Measurements from ENCODE around the gene RCSD1.
A peak's percentile ranks its signal among the peaks of the same experiment; 100 is the strongest.
"Not testable (repeated sequence)": the region's sequence is repeated elsewhere in the genome, so short reads cannot be mapped to it uniquely, and the experiment has no call there.

Gene RCSD1

DNA sequence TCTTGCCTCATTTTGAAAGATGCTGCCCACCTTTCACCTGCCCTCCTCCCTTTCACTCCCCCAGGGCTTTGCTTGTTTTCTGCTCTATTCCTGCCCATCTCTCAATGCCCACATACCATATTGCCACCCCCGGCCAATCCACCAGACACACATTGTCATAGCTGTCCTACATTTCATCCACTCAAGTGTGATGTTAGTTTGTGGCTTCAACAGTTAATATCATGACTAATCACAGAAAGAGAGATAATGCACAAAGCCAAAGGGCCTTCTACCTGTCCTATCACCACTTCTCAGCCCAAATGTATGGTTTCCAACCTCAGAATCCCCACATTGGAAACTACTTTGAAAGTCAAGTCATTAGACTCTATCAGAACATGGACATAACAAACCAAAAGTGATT lies 18.0 kb upstream of the RCSD1 start:
- TF ChIP-seq, protein P1, sequence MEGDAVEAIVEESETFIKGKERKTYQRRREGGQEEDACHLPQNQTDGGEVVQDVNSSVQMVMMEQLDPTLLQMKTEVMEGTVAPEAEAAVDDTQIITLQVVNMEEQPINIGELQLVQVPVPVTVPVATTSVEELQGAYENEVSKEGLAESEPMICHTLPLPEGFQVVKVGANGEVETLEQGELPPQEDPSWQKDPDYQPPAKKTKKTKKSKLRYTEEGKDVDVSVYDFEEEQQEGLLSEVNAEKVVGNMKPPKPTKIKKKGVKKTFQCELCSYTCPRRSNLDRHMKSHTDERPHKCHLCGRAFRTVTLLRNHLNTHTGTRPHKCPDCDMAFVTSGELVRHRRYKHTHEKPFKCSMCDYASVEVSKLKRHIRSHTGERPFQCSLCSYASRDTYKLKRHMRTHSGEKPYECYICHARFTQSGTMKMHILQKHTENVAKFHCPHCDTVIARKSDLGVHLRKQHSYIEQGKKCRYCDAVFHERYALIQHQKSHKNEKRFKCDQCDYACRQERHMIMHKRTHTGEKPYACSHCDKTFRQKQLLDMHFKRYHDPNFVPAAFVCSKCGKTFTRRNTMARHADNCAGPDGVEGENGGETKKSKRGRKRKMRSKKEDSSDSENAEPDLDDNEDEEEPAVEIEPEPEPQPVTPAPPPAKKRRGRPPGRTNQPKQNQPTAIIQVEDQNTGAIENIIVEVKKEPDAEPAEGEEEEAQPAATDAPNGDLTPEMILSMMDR (IDR thresholded peaks at IDR 0.05; ENCODE audit: poor library complexity, severe bottlenecking): no peak
- H3K4me3 ChIP-seq (ENCODE audit: severe bottlenecking): no peak overlapping the region
- no peak for ATAC-seq (ENCODE audit: low read depth)
- no peak overlapping the region for H3K27ac ChIP-seq (ENCODE audit: poor library complexity, severe bottlenecking)
- peaks cover 10% of the 10 kb centered on the region for H3K9me3 ChIP-seq (ENCODE audit: severe bottlenecking)
- no peak for DNase-seq (ENCODE audit: low spot score)
- H3K4me1 ChIP-seq (ENCODE audit: insufficient read depth, poor library complexity, severe bottlenecking): peaks cover 6% of the 10 kb centered on the region
- H3K36me3 ChIP-seq (ENCODE audit: low read depth): no peaks in the 10 kb centered on the region
- no peaks in the 10 kb centered on the region for H3K27me3 ChIP-seq (ENCODE audit: insufficient read depth, poor library complexity, severe bottlenecking)

DNA sequence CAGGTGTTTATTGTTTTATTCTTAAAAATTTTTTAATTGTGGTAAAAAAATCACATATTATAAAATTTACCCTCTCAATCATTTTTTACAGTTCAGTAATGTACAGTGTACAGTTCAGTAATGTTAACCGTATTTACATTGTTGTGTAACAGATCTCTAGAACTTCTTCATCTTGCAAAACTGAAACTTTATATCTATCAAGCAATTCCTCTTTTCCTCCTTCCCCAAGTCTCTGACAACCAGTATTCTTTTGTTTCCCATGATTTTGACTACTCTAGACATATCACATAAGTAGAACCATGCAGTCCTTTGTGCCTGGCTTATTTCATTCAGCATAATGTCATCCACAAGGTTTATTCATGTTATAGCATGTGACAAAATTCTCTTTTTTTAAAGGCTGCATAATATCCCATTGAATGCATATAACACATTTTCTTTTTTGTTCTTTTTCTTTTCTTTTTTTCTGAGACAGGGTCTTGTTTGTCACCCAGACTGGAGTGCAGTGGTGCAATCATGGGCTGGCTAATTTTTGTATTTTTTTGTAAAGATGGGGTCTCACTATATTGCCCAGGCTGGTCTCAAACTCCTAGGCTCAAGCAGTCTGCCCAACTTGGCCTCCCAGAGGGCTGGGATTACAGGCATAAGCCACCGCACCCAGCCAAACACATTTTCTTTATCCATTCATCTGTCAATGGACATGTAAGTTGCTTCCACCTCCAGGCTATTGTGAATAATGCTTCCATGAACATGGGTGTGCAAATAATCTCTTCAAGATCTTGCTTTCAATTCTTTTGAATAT lies 17.2 kb upstream of the RCSD1 start:
- H3K9me3 ChIP-seq (ENCODE audit: severe bottlenecking): peaks cover 8% of the 10 kb centered on the region
- H3K27ac ChIP-seq (ENCODE audit: poor library complexity, severe bottlenecking): no peak overlapping the region
- H3K27me3 ChIP-seq (ENCODE audit: insufficient read depth, poor library complexity, severe bottlenecking): no peaks in the 10 kb centered on the region
- ATAC-seq (ENCODE audit: low read depth) (no peak), DNase-seq (ENCODE audit: low spot score) (no peak)
- peaks cover 12% of the 10 kb centered on the region for H3K4me1 ChIP-seq (ENCODE audit: insufficient read depth, poor library complexity, severe bottlenecking)
- H3K36me3 ChIP-seq (ENCODE audit: low read depth): no peaks in the 10 kb centered on the region
- TF ChIP-seq, protein P1 (IDR thresholded peaks at IDR 0.05; ENCODE audit: poor library complexity, severe bottlenecking): no peak
- H3K4me3 ChIP-seq (ENCODE audit: severe bottlenecking): no peak overlapping the region

DNA sequence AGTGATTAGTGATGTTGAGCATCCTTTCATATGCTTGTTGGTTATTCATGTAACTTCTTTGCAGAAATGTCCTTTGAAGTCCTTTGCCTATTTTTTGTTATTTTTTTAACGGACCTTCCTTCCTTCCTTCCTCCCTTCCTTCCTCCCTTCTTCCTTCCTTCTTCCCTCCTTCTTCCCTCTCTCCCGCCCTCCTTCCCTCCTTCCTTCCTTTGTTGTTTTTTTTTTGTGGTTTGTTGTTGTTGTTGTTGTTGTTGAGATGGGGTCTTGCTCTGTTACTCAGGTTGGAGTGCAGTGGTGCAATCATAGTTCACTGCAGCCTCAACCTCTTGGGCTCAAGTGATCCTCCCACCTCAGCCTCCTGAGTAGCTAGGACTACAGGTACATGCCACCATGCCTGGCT lies 16.0 kb upstream of the RCSD1 start:
- H3K27me3 ChIP-seq (ENCODE audit: insufficient read depth, poor library complexity, severe bottlenecking): not testable (repeated sequence)

DNA sequence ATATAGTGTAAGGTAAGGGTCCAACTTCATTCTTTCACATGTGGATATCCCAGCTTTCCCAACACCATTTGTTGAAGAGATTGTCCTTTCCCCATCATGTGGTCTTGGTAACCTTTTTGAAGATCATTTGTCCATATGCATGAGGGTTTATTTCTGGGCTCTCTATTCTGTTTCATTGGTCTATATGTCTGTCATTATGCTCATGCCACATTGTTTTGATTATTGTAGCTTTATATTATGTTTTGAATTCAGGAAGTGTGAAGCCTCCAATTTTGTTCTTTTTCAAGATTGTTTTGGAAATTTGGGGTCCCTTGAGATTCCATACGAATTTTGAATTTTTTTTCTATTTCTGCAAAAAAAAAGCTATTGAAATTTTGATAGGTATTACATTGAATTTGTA lies 15.2 kb upstream of the RCSD1 start:
- Histone ChIP-seq H3K27me3 (ENCODE audit: insufficient read depth, poor library complexity, severe bottlenecking) (no peaks in the 10 kb centered on the region), H3K27ac (ENCODE audit: poor library complexity, severe bottlenecking) (no peak overlapping the region), H3K36me3 (ENCODE audit: low read depth) (no peaks in the 10 kb centered on the region), H3K4me3 (ENCODE audit: severe bottlenecking) (no peak overlapping the region), H3K4me1 (ENCODE audit: insufficient read depth, poor library complexity, severe bottlenecking) (peaks cover 12% of the 10 kb centered on the region), H3K9me3 (ENCODE audit: severe bottlenecking) (peaks cover 8% of the 10 kb centered on the region)
- no peak for DNase-seq (ENCODE audit: low spot score)
- no peak for ATAC-seq (ENCODE audit: low read depth)
- TF ChIP-seq, protein P1 (IDR thresholded peaks at IDR 0.05; ENCODE audit: poor library complexity, severe bottlenecking): no peak

More for the DNA sequence above, 16.0 kb upstream of the RCSD1 start:
- not testable (repeated sequence) for H3K4me3 ChIP-seq (ENCODE audit: severe bottlenecking); DNase-seq (ENCODE audit: low spot score); H3K36me3 ChIP-seq (ENCODE audit: low read depth); H3K27ac ChIP-seq (ENCODE audit: poor library complexity, severe bottlenecking); ATAC-seq (ENCODE audit: low read depth); H3K9me3 ChIP-seq (ENCODE audit: severe bottlenecking)
- peaks cover 12% of the 10 kb centered on the region for H3K4me1 ChIP-seq (ENCODE audit: insufficient read depth, poor library complexity, severe bottlenecking)

DNA sequence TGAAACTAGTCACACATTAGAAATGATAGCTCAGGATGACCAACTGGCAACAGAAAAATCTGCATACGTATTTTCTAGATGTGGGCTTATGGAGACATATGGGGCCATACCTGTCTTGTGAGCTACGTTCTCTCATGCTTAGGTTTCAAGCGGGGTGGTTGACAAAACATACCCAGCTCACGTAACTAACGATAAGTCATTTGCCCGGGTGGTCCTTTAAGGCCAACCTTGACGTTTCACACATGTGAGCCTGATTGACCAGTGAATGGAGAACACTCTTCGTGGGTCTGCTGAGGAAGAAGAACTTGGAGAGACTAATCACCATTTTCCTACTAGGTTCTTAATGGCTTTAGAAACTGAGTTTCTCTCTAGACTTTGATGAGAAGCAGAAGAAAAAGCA lies 13.5 kb upstream of the RCSD1 start:
- TF ChIP-seq, protein P1 (IDR thresholded peaks at IDR 0.05; ENCODE audit: poor library complexity, severe bottlenecking): no peak
- no peak for DNase-seq (ENCODE audit: low spot score)
- ATAC-seq (ENCODE audit: low read depth): no peak
- Histone ChIP-seq H3K27me3 (ENCODE audit: insufficient read depth, poor library complexity, severe bottlenecking) (no peaks in the 10 kb centered on the region), H3K9me3 (ENCODE audit: severe bottlenecking) (peaks cover 8% of the 10 kb centered on the region), H3K4me1 (ENCODE audit: insufficient read depth, poor library complexity, severe bottlenecking) (peaks cover 12% of the 10 kb centered on the region), H3K36me3 (ENCODE audit: low read depth) (no peaks in the 10 kb centered on the region), H3K4me3 (ENCODE audit: severe bottlenecking) (no peak overlapping the region), H3K27ac (ENCODE audit: poor library complexity, severe bottlenecking) (peak overlapping the region; percentile 64)
